PC-9 (cell line): ENCODE measurements around the gene NAA25.

ENCODE experiments used
- CTCF ChIP-seq: fragments of 200-600 bp; sonication (generic); conservative IDR thresholded peaks from 2 replicates; pipeline ENCODE4 v1.6.1; 2017; ENCODE audit warnings: mixed run types, antibody characterized with exemption, mild to moderate bottlenecking, moderate library complexity
- EZH2 ChIP-seq: fragments of 200-600 bp; sonication (generic); IDR thresholded peaks from 2 replicates; pipeline ENCODE4 v1.8.0; 2017; ENCODE audit warnings: antibody characterized with exemption, low read depth

- TF ChIP-seq CTCF (no peak), EZH2 (no peak)
Observed at GRCh38 chr12:112108202-112109079, at the start of gene NAA25.
